HepG2 (cell line): Measurements from ENCODE around the gene SH3BP2. TPM values are rescaled to one million over a fixed set of nuclear protein-coding genes. Genes with fewer than 3 reads are reported as not detected.

Experiments
- JUNB ChIP-seq: sonication (generic); formaldehyde crosslinking; IDR thresholded peaks from 2 replicates; pipeline ENCODE4 v1.8.0; 2022; ENCODE audit warnings: missing genetic modification reagents, mild to moderate bottlenecking, borderline replicate concordance
- JUND ChIP-seq: sonication (generic); formaldehyde crosslinking; IDR thresholded peaks from 2 replicates; pipeline ENCODE4 v1.8.0; 2022; ENCODE audit warnings: mild to moderate bottlenecking, missing genetic modification reagents
- KDM5B ChIP-seq: sonication (generic); formaldehyde crosslinking; IDR thresholded peaks from 2 replicates; pipeline ENCODE4 v1.4.0; 2020; ENCODE audit warnings: missing genetic modification reagents, mild to moderate bottlenecking, borderline replicate concordance
- MAFK ChIP-seq, 2 experiments: IDR thresholded peaks in 1 of 2; conservative IDR thresholded peaks in 1 of 2; 2 replicates each; pipeline ENCODE4 v1.6.1; 2011; ENCODE audit warnings: improper control_type of control experiment in 2 of 2, low read length in 2 of 2
- PBX3 ChIP-seq: sonication (generic); formaldehyde crosslinking; IDR thresholded peaks from 2 replicates; pipeline ENCODE4 v1.8.1; 2023; ENCODE audit warnings: missing genetic modification reagents, inconsistent platforms, borderline replicate concordance
- SIN3B ChIP-seq: fragments of 150-350 bp; IDR thresholded peaks from 2 replicates; pipeline ENCODE4 v1.6.1; 2014; ENCODE audit warnings: low read length
- SUZ12 ChIP-seq: fragments of 150-350 bp; IDR thresholded peaks from 2 replicates; pipeline ENCODE4 v1.6.1; 2014; ENCODE audit warnings: low read depth, low read length
- ZC3H4 ChIP-seq: sonication (generic); formaldehyde crosslinking; IDR thresholded peaks from 2 replicates; pipeline ENCODE4 v1.4.0; 2020; ENCODE audit warnings: missing genetic modification reagents, borderline replicate concordance
- ZNF121 ChIP-seq: sonication (generic); formaldehyde crosslinking; IDR thresholded peaks from 2 replicates; pipeline ENCODE4 v1.5.0; 2020; ENCODE audit warnings: mild to moderate bottlenecking, missing genetic modification reagents
- ZNF142 ChIP-seq: sonication (generic); formaldehyde crosslinking; IDR thresholded peaks from 2 replicates; pipeline ENCODE4 v1.4.0; 2020; ENCODE audit warnings: missing genetic modification reagents
- ZNF225 ChIP-seq: sonication (generic); formaldehyde crosslinking; IDR thresholded peaks from 2 replicates; pipeline ENCODE4 v1.4.0; 2020; ENCODE audit warnings: mild to moderate bottlenecking, missing genetic modification reagents
- ZNF652 ChIP-seq: IDR thresholded peaks from 2 replicates; pipeline ENCODE4 v1.6.1; 2016; ENCODE audit warnings: low read depth, borderline replicate concordance
- ZNF704 ChIP-seq: sonication (generic); formaldehyde crosslinking; IDR thresholded peaks from 2 replicates; pipeline ENCODE4 v1.8.1; 2023; ENCODE audit warnings: mild to moderate bottlenecking, inconsistent platforms, moderate library complexity, missing genetic modification reagents, borderline replicate concordance
- ZNF766 ChIP-seq: sonication (generic); formaldehyde crosslinking; IDR thresholded peaks from 2 replicates; pipeline ENCODE4 v1.5.0; 2020; ENCODE audit warnings: missing genetic modification reagents, borderline replicate concordance
- ZNF777 ChIP-seq: sonication (generic); formaldehyde crosslinking; IDR thresholded peaks from 2 replicates; pipeline ENCODE4 v1.4.0; 2020; ENCODE audit warnings: missing genetic modification reagents
- ZNF790 ChIP-seq: sonication (generic); formaldehyde crosslinking; IDR thresholded peaks from 2 replicates; pipeline ENCODE4 v1.8.0; 2022; ENCODE audit warnings: missing genetic modification reagents, mild to moderate bottlenecking, borderline replicate concordance
- polyA plus RNA-seq, 8 experiments: library from polyadenylated mRNA; depleted of rRNA in 3 of 8; stranded (reverse) in 7 of 8; unstranded in 1 of 8; fragments of >200 nt; fragmentation: Illumina TruSeq in 4 of 8; extraction: Trizol in 4 of 8; gene quantifications; 2 replicates each; pipeline versions ENCODE4 v1.2.1 to v1.2.3, GENCODE V29; 2011 to 2016; ENCODE audit warnings: low read depth in 4 of 8, missing spikeins in 1 of 8, mixed read lengths in 1 of 8; ENCODE audit not compliant: insufficient read depth in 1 of 8
- total RNA-seq, 5 experiments: library from RNA; depleted of rRNA; stranded (reverse); fragments of >200 nt; fragmentation: Illumina TruSeq; extraction: Trizol; gene quantifications; 2 replicates each; pipeline ENCODE4 v1.2.3, GENCODE V29; 2016; ENCODE audit warnings: low read depth in 1 of 5
- TF ChIP-seq, protein P1 (sequence below): sonication (generic); formaldehyde crosslinking; IDR thresholded peaks from 2 replicates; pipeline ENCODE4 v1.9.0; 2021; ENCODE audit warnings: missing genetic modification reagents, borderline replicate concordance

The SH3BP2 gene
- total and polyA plus RNA-seq, 2 of the 13 experiments (the other 11 are each of a cell fraction or from before 2014, with no cell fraction given): 16.9 to 34.5 TPM

GRCh38 chr4:2793586-2794485 lies 951 bp downstream of the SH3BP2 start (continued):
- 0 out of 2 replicates have a peak, but pooled peaks have one; percentile 51 for TF ChIP-seq ZNF777 (CRISPR knock-in tag)
- no peak for TF ChIP-seq ZC3H4 (CRISPR knock-in tag)
- TF ChIP-seq KDM5B (CRISPR knock-in tag): peak; percentile 63; the same call in 1 of the 2 replicates
- no peak for TF ChIP-seq SIN3B
- TF ChIP-seq JUND: peak; percentile 76
- TF ChIP-seq ZNF121 (CRISPR knock-in tag): no peak
- TF ChIP-seq ZNF652 (CRISPR knock-in tag): no peak
- TF ChIP-seq ZNF790: no peak
- TF ChIP-seq ZNF142 (CRISPR knock-in tag): peak; percentile 34; the same call in 1 of the 2 replicates
- TF ChIP-seq ZNF225: peak; percentile 81; the same call in 1 of the 2 replicates
- TF ChIP-seq ZNF766 (CRISPR knock-in tag): no peak
- no peak for TF ChIP-seq MAFK (conservative IDR thresholded peaks at IDR 0.05 in 1 of 2, IDR thresholded peaks at IDR 0.05 in 1 of 2; ENCODE audit: low read length in 2 of 2)
- TF ChIP-seq, protein P1, sequence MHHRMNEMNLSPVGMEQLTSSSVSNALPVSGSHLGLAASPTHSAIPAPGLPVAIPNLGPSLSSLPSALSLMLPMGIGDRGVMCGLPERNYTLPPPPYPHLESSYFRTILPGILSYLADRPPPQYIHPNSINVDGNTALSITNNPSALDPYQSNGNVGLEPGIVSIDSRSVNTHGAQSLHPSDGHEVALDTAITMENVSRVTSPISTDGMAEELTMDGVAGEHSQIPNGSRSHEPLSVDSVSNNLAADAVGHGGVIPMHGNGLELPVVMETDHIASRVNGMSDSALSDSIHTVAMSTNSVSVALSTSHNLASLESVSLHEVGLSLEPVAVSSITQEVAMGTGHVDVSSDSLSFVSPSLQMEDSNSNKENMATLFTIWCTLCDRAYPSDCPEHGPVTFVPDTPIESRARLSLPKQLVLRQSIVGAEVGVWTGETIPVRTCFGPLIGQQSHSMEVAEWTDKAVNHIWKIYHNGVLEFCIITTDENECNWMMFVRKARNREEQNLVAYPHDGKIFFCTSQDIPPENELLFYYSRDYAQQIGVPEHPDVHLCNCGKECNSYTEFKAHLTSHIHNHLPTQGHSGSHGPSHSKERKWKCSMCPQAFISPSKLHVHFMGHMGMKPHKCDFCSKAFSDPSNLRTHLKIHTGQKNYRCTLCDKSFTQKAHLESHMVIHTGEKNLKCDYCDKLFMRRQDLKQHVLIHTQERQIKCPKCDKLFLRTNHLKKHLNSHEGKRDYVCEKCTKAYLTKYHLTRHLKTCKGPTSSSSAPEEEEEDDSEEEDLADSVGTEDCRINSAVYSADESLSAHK (CRISPR knock-in tag): no peak
- TF ChIP-seq JUNB (CRISPR knock-in tag): no peak
- TF ChIP-seq PBX3 (CRISPR knock-in tag): no peak
- TF ChIP-seq ZNF704 (CRISPR knock-in tag): no peak
- no peak for TF ChIP-seq SUZ12
